GM12892 (cell line): ENCODE data around the gene CDK11B.

Source experiments
- POLR2A ChIP-seq: IDR thresholded peaks from 2 replicates; pipeline ENCODE4 v1.6.1; 2011; ENCODE audit warnings: low read depth, low read length, control low read depth
- POLR2AphosphoS5 ChIP-seq: IDR thresholded peaks from 2 replicates; pipeline ENCODE4 v1.6.1; 2011; ENCODE audit warnings: low read depth, low read length, control low read depth

DNA sequence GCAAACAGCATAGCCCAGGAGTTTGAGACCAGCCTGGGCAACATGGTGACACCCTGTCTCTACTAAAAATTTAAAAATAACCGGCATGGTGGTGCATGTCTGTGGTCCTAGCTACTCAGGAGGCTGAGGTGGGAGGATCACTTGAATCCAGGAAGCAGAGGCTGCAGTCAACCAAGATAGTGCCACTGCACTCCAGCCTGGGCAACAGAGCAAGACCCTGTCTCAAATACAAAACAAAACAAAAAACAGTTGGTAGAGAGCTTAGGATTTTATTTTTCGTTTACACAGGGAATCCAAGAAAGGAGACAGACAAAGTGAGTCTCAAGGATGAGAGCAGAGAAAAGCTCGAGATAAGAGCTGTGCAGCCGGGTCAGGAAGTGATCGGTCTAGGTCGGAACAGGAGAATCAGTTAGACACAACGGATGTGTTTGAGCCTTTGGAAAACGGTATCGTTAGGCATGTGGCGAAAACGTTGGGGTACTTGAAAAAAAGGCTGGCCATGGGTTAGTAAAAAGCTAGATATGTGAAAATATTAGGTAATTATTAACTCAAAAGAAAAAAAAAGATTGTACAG, 45.2 kb downstream of the CDK11B start:
- TF ChIP-seq POLR2A (no peak), POLR2AphosphoS5 (no peak)
